Mesodermal cell (in vitro differentiated cells): ENCODE data around the gene PJA2.

Experiments
- H3K27ac ChIP-seq: 2 replicates; pipeline ENCODE4 v1.7.0; 2013; ENCODE audit warnings: mild to moderate bottlenecking, low read depth, low read length, moderate library complexity; ENCODE audit not compliant: severe bottlenecking
- H3K36me3 ChIP-seq: 2 replicates; pipeline ENCODE4 v1.7.1; 2013; ENCODE audit warnings: mild to moderate bottlenecking, low read length, moderate library complexity; ENCODE audit not compliant: control insufficient read depth, insufficient read depth
- H3K4me1 ChIP-seq: one replicate; pipeline ENCODE4 v1.7.1; 2013; ENCODE audit warnings: mild to moderate bottlenecking, low read length; ENCODE audit not compliant: insufficient read depth, control insufficient read depth, poor library complexity, severe bottlenecking
- H3K4me3 ChIP-seq: 2 replicates; pipeline ENCODE4 v1.7.0; 2013; ENCODE audit warnings: low read length, control low read depth, mild to moderate bottlenecking; ENCODE audit not compliant: insufficient read depth, poor library complexity, severe bottlenecking; ENCODE audit errors: extremely low read depth
- H3K9me3 ChIP-seq: 2 replicates; pipeline ENCODE4 v1.7.1; 2013; ENCODE audit warnings: mild to moderate bottlenecking, low read length, moderate library complexity; ENCODE audit not compliant: control insufficient read depth
- WGBS, 2 experiments: methylation state at CpG; one replicate each; pipeline ENCODE4 v1.1.5; 2013; ENCODE audit warnings: missing lambda C conversion rate in 2 of 2; ENCODE audit not compliant: insufficient coverage in 2 of 2; 5-methylcytosine and 5-hydroxymethylcytosine counted together

Gene PJA2

GRCh38 chr5:109310315-109310714 is 99.5 kb downstream of the PJA2 start:
- Histone ChIP-seq H3K9me3 (no peaks in the 10 kb centered on the region), H3K4me3 (no peak overlapping the region), H3K4me1 (no peaks in the 10 kb centered on the region), H3K27ac (no peak overlapping the region), H3K36me3 (no peaks in the 10 kb centered on the region)
- 94 to 100% methylated on average over 2 of the region's 3 CpGs for WGBS, 2 experiments

DNA sequence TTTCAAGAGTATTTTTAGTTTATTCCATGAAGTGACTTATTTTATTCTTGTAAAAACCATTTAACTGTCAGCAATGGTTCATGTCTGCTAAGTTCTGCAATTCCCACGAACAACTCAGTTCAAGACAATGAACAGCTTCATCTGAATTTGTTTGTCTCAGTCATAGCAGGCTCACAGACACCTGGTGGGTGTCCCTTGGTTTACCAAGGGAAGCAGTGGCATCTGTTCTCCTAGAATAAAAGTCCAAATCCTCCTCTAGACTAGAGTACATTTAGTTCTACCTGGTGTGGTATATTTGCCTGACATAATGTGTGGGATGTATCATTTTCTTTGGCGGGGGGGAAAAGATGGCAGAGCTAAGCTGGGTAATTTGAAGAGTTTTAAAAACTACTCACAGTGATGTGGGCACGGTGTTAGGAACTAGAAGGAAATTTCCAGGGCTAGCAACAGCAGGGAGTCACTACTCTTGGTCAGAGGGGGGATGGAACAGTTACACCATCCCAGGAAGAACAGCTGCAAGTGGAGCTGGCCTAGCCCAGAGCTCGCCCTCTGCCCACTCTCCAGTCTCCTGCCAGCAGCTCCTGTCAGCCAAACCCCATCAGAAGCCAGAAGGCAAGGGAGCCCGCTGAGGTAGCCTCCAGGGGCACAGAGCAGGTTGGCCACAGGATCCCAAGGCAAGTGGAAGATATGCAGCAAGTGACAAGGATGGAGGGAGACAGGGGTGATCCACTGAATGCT is 100.3 kb downstream of the PJA2 start:
- H3K9me3 ChIP-seq, result no peaks in the 10 kb centered on the region
- no peaks in the 10 kb centered on the region for H3K4me1 ChIP-seq
- H3K36me3 ChIP-seq, result no peaks in the 10 kb centered on the region
- H3K4me3 ChIP-seq, result no peak overlapping the region
- H3K27ac ChIP-seq, result no peak overlapping the region
- WGBS, 2 experiments, result 81 to 84% methylated on average over 3 of the region's 5 CpGs

DNA sequence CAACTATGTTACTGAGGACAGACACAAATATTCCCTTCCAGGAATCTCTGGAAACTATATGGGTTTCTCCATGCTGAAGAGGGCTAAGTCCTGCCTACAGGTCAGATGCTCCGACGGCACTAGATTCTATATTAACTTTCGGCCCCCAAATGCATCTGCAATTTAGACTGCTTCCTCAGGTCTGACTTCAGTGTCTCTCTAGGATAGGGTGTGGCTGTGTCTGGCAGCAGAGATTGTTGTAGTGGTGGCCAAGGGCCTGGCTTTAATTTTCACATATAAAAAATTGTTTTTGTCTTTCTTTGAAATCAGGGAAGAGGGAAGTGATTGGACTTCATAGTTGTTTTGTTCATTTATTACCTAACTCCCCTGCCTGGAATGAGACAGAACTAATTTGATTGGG is 101.8 kb downstream of the PJA2 start:
- H3K4me3 ChIP-seq, result no peak overlapping the region
- no peak overlapping the region for H3K27ac ChIP-seq
- no peaks in the 10 kb centered on the region for H3K4me1 ChIP-seq
- no peaks in the 10 kb centered on the region for H3K36me3 ChIP-seq
- 100% methylated on average over 3 of the region's 3 CpGs; no CpG with 5 or more reads in 1 of the 2 experiments for WGBS, 2 experiments
- no peaks in the 10 kb centered on the region for H3K9me3 ChIP-seq

DNA sequence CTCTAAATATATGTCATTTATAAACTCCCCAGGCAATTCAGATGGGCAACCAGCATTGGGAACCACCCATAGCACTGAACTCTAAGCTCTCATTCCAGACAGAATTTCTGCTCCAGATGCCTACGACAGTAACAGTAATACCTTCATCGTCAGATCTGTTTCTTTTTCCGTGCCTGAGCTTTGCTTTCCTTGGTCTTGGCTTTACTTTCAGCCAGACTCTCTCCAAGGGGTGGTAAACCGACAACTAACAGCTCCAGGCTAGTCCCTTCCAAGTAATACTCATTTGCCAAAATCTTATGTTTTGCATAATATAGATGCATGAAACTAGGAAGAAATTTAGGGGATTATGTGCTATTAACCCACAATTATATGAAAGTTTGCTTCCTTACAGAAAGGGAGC is 102.3 kb downstream of the PJA2 start:
- no peak overlapping the region for H3K4me3 ChIP-seq
- H3K4me1 ChIP-seq, result no peaks in the 10 kb centered on the region
- H3K9me3 ChIP-seq, result no peaks in the 10 kb centered on the region
- no peak overlapping the region for H3K27ac ChIP-seq
- H3K36me3 ChIP-seq, result no peaks in the 10 kb centered on the region
- 80 to 88% methylated on average over 3 of the region's 4 CpGs for WGBS, 2 experiments

DNA sequence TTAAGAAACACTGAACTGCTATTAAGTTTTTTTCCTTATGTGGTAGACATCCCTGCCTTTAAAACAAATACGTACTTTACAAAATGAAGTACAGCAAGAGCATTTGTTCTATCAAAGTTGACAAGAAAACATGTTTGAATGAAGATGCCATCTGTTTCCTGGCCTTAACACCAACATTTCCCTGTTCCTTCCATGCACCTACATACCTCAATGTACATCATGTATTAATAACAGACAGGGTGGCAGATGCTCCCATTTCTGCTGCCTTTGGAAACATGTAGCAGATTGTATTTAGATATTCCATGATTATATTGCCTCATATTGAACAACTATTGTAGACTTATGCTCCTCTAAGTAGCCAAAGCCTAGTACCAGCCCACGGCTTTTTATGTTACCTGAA is 104.4 kb downstream of the PJA2 start:
- no peaks in the 10 kb centered on the region for H3K4me1 ChIP-seq
- no peak overlapping the region for H3K4me3 ChIP-seq
- no peak overlapping the region for H3K27ac ChIP-seq
- no peaks in the 10 kb centered on the region for H3K9me3 ChIP-seq
- no peaks in the 10 kb centered on the region for H3K36me3 ChIP-seq
- WGBS, 2 experiments, result 100% methylated on average over 1 of the region's 2 CpGs; no CpG with 5 or more reads in 1 of the 2 experiments

- no peaks in the 10 kb centered on the region for H3K9me3 ChIP-seq
- H3K27ac ChIP-seq, result no peak overlapping the region
- no peak overlapping the region for H3K4me3 ChIP-seq
- no peaks in the 10 kb centered on the region for H3K36me3 ChIP-seq
- H3K4me1 ChIP-seq, result no peaks in the 10 kb centered on the region
These were observed 105.5 kb downstream of the PJA2 start for GRCh38 chr5:109304309-109304708.

DNA sequence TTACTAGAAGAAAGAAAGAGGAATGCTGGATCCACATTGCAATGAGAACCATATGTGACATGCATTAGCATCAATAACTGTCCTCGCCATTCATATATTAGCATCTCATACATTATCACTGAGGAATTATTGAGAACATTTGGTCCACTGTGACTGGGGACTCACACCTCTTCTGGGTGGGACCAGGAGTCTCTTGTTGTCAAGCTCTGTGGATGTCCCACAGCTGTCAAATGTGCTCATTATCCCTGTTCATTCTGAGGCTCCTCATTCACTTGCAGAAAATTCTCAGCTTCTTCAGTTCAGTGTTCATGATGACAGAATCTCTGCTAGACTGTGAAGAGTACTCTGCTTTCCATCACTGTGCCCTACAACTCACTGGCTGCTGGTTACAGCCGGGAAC is 109.4 kb downstream of the PJA2 start:
- no peak overlapping the region for H3K27ac ChIP-seq
- H3K4me3 ChIP-seq, result no peak overlapping the region
- H3K9me3 ChIP-seq, result peaks cover 2% of the 10 kb centered on the region
- no peaks in the 10 kb centered on the region for H3K36me3 ChIP-seq
- no peaks in the 10 kb centered on the region for H3K4me1 ChIP-seq
- 83 to 100% methylated on average over 2 of the region's 2 CpGs for WGBS, 2 experiments

- Histone ChIP-seq H3K4me3 (no peak overlapping the region), H3K9me3 (peaks cover 5% of the 10 kb centered on the region), H3K27ac (no peak overlapping the region), H3K36me3 (no peaks in the 10 kb centered on the region), H3K4me1 (no peaks in the 10 kb centered on the region)
- WGBS, 2 experiments, result 87 to 88% methylated on average over 6 of the region's 6 CpGs
These were observed 110.2 kb downstream of the PJA2 start for GRCh38 chr5:109299557-109299956.

GRCh38 chr5:109298794-109299193 is 111.0 kb downstream of the PJA2 start:
- Histone ChIP-seq H3K4me1 (no peaks in the 10 kb centered on the region), H3K9me3 (peaks cover 5% of the 10 kb centered on the region), H3K4me3 (no peak overlapping the region), H3K27ac (no peak overlapping the region), H3K36me3 (no peaks in the 10 kb centered on the region)
- WGBS, 2 experiments, result 50 to 81% methylated on average over 1 to 4 of the region's 4 CpGs

DNA sequence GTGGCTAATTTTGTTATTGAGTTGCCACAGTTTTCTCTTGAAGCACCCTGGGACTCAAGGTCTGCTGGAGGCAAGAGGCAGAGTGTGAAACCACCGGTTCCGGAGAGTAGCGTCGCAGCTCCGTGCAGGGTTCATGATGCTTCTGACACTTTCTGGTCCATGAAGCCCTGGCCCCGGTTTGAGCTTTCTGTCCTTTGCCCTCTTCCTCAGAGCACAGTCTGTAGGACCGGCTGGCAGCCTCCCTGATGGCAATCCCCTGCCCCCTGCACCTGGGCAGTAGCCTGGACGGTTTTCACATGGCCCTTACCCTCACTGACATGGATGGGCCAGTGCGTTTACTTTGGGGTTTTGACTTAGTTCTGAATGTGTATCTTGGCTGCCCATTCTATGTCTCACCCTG is 111.9 kb downstream of the PJA2 start:
- Histone ChIP-seq H3K4me1 (no peaks in the 10 kb centered on the region), H3K27ac (no peak overlapping the region), H3K36me3 (no peaks in the 10 kb centered on the region), H3K9me3 (peaks cover 5% of the 10 kb centered on the region), H3K4me3 (no peak overlapping the region)
- WGBS, 2 experiments, result 79 to 90% methylated on average over 6 to 7 of the region's 9 CpGs

DNA sequence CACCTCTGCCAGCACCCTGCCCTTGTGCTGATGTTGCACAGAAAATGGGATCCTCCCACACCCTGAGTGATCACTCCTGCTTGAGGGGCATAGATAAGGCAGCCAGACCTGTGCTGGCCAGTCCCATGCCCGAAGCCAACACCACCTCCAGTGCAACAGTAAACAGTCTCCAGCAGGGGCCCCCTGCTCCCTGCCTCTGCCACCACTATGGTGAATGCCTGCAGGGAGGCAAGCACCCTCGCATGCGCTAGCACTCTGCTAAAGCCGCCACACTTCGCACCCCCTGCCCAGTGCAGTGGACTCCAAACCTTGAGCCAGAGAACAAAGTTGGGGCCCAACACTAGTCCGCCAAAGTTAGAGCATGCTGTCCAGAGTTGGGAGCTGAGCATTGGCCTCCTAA is 118.7 kb downstream of the PJA2 start:
- Histone ChIP-seq H3K9me3 (peaks cover 15% of the 10 kb centered on the region), H3K27ac (no peak overlapping the region), H3K36me3 (no peaks in the 10 kb centered on the region), H3K4me1 (no peaks in the 10 kb centered on the region), H3K4me3 (no peak overlapping the region)
- WGBS, 2 experiments, result 83 to 91% methylated on average over 5 to 6 of the region's 6 CpGs
